ENCODE data around the gene ALAS1.

ALAS1 gene

DNA sequence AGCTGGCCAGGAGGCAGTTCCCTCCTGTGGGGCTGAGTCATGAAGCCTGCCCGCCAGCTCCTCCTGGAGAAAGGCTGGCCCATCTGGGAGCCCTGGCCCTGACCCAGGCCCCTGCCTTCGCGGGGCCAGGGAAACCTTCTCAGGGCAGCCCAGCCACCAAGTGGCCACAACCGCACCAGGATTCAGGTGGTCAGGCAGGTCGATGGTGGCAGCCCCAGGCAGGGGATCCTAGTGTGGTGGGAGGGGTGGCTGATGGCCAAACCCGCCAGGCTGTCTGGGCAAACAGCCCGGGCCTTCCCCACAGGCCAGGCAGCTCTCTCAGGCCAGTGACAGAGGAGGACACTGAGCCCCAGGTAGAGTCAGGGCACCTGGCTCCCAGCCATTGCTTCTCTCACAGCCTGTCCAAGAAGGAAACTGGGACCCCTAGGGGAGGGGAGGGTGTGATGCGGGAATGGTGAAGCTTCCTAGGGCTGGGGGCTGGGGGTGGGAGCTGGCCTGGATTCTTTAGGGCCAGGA lies 39.8 kb downstream of the ALAS1 start:
- no peak for DNase-seq

DNA sequence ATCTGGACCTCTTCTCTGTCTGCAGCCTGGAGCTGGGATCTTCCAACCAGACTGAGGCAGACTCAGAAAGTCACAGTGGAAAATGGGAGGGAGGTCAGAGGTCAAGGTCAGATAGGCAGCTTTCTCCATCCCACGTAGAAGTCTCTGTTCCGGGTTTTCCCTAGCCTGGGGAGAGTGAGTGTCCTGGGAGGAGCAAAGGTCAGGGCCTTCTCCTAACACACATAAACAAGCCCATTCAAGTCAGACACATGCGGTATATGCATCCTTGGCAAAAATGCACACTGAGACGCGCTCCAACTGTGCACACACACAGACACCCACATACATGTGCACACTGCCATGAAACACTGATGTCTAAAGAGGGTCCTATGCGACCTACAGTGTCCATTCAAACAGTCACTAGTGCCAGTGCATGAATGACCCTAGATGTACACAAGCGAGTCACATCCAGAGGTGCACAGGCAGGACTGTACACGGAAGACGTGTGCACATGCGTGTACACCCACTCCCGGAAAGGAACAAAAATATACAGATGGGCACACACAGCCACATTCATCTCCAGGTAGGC lies 40.3 kb downstream of the ALAS1 start:
- DNase-seq = no peak

DNA sequence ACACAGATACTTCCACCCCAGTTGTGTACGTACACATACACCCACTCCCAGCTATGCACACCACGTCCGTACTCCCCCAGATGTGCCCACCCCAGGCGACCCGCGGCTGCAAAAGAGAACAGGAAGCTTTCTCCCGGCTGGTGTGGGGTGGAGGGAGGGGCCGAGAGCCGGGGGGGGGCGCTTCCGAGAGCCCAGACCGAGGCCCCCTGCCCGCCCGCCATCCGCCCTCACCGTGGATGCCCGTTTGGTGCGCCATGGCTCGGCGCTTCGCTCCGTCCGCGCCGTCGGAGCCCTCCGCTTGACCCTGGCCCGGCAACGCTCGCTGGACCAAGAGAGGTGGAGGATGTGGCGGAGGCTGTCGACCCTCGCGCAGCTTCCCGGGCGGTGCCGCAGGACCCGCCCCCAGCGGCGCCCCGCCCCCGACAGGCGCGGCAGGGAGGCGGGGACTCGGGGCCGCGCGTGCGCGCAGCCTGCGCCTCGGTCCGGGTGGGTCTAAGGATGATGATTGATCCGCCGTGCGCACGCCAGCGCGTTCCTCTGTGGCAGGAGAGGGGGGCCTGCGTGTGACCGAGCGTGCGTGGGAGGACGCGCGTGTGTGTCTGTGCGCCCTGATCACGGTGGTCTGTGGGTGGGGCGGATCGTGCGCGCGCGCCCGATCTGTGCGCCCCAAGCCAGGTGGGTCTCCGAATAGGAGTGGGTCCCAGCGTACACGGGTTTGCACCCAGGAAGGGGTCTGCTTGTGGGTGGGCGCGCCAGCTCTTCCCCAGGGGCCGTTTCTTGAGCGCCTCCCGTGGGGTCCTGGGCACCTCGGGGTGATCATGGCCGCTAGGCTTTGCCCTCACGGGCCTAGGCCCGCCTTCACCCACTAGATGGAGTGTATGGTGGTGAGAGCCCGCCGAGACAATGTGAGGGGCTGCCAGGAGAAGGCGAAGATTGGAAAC lies 41.1 kb downstream of the ALAS1 start, which contains the start of gene TWF2:
Gene TWF2, minus strand, starts transcription at position 398 of the 941 bp plus-strand sequence. Its CDS starts 142 bp downstream, at position 256.
- peak; percentile 83 for DNase-seq

DNA sequence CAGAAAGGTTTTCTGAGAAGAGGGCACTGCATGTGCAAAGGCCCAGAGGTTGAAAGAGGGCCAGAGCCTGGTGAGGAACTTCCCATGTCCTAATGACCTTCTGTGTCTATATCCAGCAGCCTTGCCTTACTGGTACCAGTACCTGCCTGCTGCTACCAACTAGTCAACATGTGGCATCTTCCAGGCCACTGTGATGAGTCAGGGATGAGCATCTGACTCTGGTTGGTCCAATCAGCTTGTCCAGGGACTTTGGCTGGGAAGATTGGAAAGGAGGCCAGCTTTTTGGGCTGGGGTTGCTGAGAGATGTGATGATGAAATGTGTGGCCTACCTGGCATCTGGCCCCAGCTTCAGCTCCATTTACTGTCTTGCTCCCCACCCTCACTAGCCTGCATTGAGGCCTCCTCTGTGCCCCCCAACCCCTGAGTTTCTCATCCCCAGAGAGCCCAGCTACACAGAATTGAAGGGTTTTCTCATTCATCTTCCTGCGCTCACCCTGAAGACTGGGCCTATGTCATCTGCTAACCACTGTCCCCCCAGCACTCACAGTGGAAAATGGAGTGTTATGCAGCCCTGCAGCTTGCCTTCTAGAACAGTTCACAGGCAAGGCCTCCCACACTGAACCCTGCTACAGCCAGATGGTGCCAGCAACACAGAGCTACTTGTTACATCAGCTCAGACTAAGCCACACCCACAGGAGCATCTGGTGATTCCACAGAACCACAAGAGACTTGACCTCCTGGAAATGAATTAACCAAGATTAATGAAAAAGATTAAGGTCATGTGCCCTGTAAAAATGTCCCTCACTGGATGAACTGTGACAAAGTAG lies 42.3 kb downstream of the ALAS1 start:
- DNase-seq = peak; percentile 48

DNA sequence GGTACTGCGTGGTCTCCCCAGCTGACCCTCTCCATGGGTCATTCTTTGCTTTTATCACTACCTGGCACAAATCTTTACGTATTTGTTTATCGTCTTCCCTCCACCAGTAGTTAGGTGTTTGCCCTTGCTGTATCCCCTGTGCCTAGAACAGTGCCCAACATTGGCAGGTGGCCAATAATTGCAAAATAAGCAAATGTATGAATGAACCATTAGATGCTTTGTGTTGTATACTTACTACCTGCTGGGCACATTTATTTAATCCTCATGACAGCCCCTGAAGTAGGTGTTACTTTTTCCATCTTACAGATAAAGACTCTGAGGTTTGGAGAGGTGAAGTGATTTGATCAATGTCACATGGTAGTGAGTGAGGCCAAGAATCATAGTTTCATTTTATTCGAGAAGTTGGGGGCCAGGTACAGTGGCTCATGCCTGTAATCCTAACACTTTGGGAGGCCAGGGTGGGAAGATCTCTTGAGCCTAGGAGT lies 43.0 kb downstream of the ALAS1 start:
- DNase-seq = no peak

DNA sequence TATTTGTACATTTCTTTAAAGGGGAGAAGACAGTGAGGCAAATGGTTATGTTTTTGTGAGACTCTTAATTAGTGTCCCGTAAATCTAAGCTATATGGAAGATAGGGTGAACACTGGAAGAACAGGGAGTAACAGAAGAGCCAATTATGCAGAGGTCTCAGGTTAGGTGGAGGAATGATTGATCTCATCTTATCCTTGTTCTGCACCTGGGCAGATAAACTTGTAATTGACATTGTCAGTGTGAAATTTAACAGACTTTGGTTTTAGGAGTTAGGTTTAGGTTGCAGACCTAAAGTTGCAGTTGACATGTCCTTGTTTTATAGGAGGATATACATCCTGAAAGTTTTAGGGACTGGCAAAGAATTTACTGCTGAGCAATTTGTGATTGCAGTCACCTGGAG lies 44.1 kb downstream of the ALAS1 start:
- no peak for DNase-seq

DNA sequence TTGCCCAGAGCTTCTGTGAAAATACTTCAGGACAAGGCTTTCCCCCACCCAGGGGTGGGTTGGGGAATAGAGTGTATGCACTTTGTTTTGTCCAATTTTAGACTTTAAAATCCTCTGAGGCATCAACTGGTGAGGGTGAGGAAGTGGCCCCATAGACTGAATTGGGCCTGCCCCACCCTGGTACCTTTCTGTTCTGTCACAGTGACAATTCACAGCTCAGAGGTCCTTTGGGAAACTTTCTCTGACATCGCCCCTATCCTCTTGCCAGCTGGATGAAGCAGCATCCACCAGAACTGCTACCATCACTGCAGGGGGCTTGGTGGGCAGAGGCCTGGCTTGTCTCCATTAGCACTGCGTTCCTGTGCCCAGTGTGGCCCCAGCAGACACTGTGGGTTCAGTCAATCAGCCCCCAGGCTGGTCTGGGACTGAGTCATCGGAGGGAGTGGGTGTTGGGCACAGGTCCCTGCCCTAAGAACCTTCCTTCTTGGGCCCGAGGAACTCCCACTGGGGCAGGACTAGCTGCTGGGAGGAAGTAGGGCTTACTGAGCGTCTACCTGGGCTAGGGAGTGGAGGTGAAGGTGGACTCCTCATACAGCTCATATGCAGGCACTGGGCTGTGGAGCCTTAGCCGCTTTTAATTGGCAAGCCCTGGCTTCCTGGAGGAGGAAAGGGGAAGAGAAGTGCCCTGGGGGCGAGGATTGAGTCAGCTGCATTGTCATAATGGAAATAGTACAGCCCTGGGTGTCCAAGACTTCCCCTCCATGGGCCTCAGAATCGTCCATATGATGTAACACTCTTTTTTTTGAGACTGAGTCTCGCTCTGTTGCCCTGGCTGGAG lies 46.0 kb downstream of the ALAS1 start:
- DNase-seq = no peak

DNA sequence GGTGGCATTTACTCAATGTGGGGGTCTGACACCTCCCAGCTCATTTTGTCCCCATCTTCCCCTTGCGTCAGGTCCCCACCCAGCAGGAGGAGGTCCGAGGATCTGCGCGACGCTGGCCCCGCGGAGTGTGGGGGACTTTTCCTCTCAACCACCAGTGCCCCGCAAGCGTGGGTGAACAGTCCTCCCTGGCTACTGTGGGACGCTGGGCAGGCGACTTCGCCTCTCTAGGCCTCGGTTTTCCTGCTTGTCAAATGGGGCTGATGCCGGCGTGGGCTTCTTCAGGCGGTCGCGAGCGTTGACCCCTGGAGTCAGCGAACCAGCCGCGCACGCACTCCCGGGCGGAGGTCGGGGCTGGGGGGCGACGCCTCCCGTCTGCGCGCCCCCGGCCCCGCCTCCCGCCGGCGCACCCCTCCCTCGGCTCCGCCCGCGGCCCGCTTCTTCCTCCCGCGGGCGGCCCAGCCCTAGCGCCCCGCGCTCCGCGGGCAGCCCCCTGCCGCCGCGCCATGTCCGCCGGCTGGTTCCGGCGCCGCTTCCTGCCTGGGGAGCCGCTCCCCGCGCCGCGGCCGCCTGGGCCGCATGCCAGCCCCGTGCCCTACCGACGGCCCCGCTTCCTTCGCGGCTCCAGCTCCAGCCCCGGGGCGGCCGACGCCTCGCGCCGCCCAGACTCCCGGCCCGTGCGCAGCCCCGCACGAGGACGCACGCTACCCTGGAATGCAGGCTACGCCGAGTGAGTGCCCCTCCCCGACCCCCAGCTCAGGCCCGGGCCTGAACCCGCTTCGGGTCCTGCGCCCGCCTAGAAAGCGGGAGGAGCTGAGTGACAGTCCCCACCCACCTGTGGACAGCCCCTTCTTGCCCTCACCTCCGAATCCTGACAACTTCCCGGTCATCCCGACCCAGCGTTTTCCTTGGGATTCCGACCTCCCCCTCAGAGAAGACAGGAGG lies 47.6 kb downstream of the ALAS1 start, which contains the start of gene PPM1M:
Gene PPM1M, plus strand, starts transcription at position 438 of the 942 bp plus-strand sequence. Its CDS starts 66 bp downstream, at position 504.
- peak; percentile 65 for DNase-seq

DNA sequence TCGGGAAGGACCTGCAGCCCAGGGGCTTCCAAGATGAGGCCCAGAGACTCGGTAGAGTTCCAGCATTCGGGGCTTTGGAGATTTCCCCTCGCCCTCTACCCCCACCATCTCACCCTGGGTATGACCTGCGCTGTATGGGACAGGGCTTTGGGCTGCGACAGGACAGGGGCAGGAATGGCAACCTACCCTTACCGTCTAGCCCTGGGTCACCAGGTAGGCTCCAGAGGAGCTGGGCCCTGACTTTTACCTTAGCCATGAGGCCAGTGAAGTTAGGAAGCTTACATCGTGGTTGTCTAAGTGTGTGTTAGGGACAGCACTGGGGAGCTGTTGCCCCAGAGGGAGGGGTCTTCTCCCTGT lies 48.3 kb downstream of the ALAS1 start:
- DNase-seq = no peak

DNA sequence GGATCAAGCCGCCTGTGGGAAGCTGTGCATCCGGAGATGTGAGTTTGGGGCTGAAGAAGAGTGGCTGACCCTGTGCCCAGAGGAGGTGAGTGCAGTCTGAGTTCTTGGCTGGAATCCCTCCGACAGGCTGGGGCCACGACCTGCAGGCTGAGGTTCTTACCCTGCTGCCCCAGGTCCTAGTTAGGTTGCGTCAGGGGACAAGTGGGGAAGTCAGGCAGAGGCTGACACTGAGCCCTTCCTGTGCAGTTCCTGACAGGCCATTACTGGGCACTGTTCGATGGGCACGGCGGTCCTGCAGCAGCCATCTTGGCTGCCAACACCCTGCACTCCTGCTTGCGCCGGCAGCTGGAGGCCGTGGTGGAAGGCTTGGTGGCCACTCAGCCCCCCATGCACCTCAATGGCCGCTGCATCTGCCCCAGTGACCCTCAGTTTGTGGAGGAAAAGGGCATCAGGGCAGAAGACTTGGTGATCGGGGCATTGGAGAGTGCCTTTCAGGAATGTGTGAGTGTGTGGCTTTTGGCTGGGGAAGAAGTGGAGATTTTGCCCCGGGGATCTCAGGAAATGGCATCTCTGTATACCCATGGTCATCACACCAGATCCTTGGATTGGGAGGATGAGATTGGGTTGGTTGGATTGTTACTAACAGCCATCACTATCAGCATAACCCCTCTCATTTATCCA lies 48.9 kb downstream of the ALAS1 start:
- DNase-seq = peak; percentile 13

DNA sequence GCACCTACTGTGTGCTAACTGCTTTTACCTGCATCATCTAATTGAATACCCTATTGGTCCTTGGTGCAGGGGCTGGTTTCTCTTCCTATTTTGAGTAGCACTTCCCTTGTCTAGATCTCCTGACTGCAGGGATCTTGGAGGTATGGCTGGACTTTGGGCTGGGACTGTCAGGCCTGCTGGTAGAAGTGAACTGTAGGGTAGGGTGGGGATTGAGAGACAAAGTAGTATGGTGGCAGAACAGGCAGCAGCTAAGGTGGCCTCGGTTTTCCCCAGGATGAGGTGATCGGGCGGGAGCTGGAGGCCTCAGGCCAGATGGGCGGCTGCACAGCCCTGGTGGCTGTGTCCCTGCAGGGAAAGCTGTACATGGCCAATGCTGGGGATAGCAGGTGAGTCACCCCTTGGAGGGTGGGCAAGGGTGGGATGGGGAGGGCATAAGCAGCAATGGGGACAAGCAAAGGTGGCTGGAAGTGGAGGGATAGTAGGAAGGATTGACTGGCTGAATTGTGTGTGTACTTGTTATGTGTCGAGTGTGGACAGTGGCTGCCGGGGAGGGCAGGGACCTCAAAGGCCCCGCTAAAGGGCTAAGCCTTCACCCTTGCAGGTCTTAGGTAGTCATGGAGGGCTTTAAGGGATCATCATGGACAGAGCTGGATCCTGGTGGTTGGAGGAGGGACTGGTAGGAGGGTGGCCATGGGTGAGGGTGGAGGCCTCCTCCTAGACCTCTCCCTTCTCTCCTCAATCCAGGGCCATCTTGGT lies 49.6 kb downstream of the ALAS1 start:
- DNase-seq = peak; percentile 0

DNA sequence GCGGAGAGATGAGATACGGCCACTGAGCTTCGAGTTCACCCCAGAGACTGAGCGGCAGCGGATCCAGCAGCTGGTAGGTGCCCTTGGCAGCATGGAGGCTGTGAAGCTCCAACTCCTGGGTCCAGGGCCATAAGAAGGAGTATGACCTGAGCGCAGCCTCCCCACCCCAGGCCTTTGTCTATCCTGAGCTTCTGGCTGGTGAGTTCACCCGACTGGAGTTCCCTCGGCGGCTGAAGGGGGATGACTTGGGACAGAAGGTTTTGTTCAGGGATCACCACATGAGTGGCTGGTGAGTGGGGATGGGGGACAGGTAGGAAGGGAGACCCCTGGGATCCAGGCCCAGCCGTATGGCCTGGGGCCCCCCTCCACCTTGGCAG lies 50.2 kb downstream of the ALAS1 start:
- no peak for DNase-seq

DNA sequence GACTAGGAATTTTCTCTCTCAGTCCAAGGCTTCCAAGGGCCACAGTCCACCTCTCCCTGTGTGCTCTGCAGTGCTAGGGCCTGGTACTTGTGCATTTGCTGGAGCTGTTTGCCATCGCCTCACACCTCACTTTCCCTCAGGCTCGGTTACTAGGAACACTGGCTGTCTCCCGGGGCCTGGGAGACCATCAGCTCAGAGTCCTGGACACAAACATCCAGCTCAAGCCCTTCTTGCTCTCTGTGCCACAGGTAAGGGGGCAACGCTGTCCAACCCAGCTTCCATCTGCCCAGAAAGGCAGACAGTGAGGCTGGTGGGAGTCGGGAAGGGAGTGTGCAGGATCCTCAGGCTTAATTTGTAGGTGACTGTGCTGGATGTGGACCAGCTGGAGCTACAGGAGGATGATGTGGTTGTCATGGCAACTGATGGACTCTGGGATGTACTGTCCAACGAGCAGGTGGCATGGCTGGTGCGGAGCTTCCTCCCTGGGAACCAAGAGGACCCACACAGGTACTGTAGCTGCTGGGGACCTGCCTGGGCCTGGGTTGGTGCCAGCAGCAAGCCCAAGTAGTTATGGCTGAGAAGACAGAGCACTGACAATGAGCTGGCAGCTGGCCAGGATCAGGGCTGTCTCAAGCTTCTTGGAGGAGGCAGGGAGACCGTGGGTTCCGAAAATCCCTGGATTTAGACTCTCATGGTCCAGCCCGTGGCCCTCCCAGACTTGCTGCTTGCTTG lies 51.0 kb downstream of the ALAS1 start:
- DNase-seq = no peak

DNA sequence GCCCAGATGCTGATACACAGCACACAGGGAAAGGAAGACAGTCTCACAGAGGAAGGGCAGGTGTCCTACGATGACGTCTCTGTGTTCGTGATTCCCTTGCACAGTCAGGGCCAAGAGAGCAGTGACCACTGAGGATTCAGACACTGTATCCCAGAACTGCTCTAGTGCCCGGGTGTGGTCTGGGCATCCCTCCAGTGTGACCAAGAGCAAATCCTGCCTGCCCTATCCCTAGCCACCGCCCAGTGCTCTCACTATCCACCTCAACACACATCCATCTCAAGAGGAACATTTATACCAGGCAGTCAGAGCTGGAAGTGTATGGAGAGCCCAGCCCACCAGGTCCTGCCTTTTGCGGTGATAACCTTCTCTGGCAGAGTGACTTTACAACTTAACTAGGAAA lies 51.7 kb downstream of the ALAS1 start:
- no peak for DNase-seq

DNA sequence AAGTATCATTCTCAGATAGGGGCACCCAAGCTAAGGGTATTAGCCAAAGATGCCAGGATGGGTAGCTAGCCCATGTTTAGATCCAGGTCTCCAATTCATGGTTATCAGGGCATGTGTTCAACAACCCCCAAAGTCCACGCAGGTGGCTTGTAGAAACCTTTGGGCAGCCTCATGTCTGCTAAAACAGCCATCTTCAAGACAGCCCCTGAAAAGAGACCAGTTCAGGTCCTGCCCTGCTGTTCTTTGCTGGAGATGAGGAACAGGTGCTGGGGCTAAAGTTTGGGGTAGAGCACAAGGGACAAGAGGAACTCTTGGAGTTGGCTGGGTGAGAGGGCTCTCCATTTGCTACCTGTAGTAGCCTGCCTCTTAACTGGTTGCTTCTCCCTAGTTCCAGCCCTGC lies 52.2 kb downstream of the ALAS1 start:
- no peak for DNase-seq

DNA sequence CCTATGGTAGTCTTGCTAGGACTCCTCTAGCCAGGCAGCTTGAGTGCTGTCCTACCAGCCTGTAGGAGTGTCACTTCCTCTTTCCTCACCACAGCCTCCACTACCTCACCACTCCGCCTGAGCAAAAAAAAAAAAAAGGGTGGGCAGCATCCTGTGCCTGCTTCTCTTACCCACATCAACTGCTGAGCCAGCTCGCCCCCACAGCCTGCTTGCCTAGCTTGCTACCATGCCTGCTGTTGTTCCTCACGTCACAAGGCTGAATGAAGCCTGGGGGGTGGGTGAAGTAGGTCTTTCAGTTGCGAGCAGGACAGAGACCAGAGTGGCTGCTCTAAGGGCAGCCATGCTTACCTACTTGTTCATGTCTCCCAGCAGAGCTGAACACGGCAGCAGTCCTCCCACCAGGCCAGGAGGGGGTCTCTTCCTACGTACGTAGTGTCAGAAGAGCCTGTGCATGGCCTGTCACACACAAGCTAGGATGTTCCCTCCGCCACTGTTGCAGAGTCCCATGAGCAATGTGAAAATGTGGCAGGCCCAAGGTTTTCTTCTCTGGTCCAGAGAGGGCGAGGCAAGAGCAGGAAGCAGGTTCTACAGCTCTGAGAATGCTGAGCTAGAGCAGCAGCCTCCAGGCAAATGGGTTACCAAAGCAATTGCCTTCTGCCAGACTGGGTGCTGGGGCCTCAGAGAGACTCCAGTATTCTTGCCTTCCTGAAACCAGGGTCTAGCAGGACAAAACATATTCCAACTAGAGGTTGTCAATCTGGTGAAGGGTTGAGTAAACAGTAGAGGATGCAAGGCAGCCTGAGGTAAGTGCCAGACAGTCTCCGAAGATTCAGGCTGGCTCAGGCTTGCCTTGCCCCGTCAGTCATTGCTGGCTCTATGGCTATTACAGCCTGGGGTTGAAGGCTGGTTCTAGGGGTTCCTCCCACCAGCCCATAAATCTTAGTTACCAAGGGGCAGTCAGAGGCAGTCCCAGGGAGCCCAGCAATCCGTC lies 55.6 kb downstream of the ALAS1 start:
- DNase-seq = peak; percentile 78

DNA sequence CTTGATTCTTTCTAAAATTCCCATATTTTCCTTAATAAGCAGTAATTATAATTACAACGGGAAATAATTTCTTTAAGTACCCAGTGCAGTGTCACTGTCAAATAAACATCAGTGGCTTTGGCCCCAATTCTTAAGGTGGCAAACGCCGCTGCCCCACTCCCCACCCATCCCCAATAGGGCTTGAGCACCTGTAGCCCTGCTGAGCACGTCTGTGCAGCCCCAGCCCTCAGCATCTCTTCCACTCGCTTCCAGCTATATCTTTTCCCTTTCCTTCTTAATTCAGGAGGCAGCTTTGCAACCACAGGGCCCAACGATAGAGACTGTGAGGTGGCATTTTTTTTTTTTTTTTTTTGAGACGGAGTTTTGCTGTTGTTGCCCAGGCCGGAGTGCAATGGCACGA lies 56.6 kb downstream of the ALAS1 start:
- DNase-seq = no peak

All from activated effector memory CD4-positive, alpha-beta T cell treated with Interleukin-2 at 50 U/mL for 16 hours (primary cell).